Mesendoderm (in vitro differentiated cells): ENCODE results near the gene KATNAL2.
"Not testable (repeated sequence)": the region's sequence is repeated elsewhere in the genome, so short reads cannot be mapped to it uniquely, and the experiment has no call there.

Experiments
- DNase-seq: peaks from one replicate; pipeline ENCODE4 v3.0.0; 2013
- H2AK5ac ChIP-seq: 2 replicates; pipeline ENCODE4 v1.6.1; 2013; ENCODE audit warnings: low read length, inconsistent platforms
- H2BK120ac ChIP-seq: 2 replicates; pipeline ENCODE4 v1.6.1; 2013; ENCODE audit warnings: low read depth, mild to moderate bottlenecking, low read length, moderate library complexity, mixed read lengths
- H2BK15ac ChIP-seq: replicated peaks from 2 replicates; pipeline ENCODE4 v1.6.1; 2013; ENCODE audit warnings: low read depth, mild to moderate bottlenecking, moderate library complexity
- H2BK5ac ChIP-seq: 2 replicates; pipeline ENCODE4 v1.6.1; 2013; ENCODE audit warnings: low read length, inconsistent platforms
- H3K18ac ChIP-seq: 2 replicates; pipeline ENCODE4 v1.6.1; 2013; ENCODE audit warnings: mild to moderate bottlenecking, low read length, mixed read lengths
- H3K23ac ChIP-seq: one replicate; pipeline ENCODE4 v1.6.1; 2013; ENCODE audit warnings: low read length
- H3K27ac ChIP-seq: 2 replicates; pipeline ENCODE4 v1.5.1; 2013; ENCODE audit warnings: low read depth, mild to moderate bottlenecking, inconsistent platforms, low read length, moderate library complexity
- H3K27me3 ChIP-seq: 2 replicates; pipeline ENCODE4 v1.6.1; 2013; ENCODE audit warnings: low read length, control low read depth, mild to moderate bottlenecking, inconsistent platforms; ENCODE audit not compliant: insufficient read depth, poor library complexity
- H3K36me3 ChIP-seq: 2 replicates; pipeline ENCODE4 v1.6.1; 2013; ENCODE audit warnings: low read length, inconsistent platforms; ENCODE audit not compliant: control insufficient read depth, insufficient read depth
- H3K4ac ChIP-seq: one replicate; pipeline ENCODE4 v1.6.1; 2013; ENCODE audit warnings: low read depth, mild to moderate bottlenecking, low read length, moderate library complexity
- H3K4me1 ChIP-seq: 2 replicates; pipeline ENCODE4 v1.6.1; 2013; ENCODE audit warnings: low read depth, low read length, inconsistent platforms; ENCODE audit not compliant: control insufficient read depth
- H3K4me2 ChIP-seq: 2 replicates; pipeline ENCODE4 v1.6.1; 2013; ENCODE audit warnings: low read length
- H3K4me3 ChIP-seq: 2 replicates; pipeline ENCODE4 v1.5.1; 2013; ENCODE audit warnings: mild to moderate bottlenecking, low read length
- H3K56ac ChIP-seq: one replicate; pipeline ENCODE4 v1.6.1; 2013; ENCODE audit warnings: low read length
- H3K79me1 ChIP-seq: 2 replicates; pipeline ENCODE4 v1.6.1; 2013; ENCODE audit warnings: low read length, inconsistent platforms
- H3K79me2 ChIP-seq: 2 replicates; pipeline ENCODE4 v1.6.1; 2013; ENCODE audit warnings: mild to moderate bottlenecking, low read length; ENCODE audit not compliant: control insufficient read depth, insufficient read depth
- H3K9ac ChIP-seq: 2 replicates; pipeline ENCODE4 v1.6.1; 2013; ENCODE audit warnings: low read length, inconsistent platforms
- H4K5ac ChIP-seq: one replicate; pipeline ENCODE4 v1.6.1; 2013; ENCODE audit warnings: low read length
- H4K8ac ChIP-seq: one replicate; pipeline ENCODE4 v1.6.1; 2013; ENCODE audit warnings: low read depth, mild to moderate bottlenecking, control low read depth, low read length, moderate library complexity
- WGBS: extraction: QIAGEN DNeasy Blood & Tissue Kit; methylation state at CpG from one replicate; pipeline ENCODE4 v1.1.7; 2013; ENCODE audit warnings: low lambda C conversion rate, missing lambda C conversion rate; ENCODE audit not compliant: insufficient coverage; ENCODE audit errors: extremely low coverage; 5-methylcytosine and 5-hydroxymethylcytosine counted together

KATNAL2 gene

DNA sequence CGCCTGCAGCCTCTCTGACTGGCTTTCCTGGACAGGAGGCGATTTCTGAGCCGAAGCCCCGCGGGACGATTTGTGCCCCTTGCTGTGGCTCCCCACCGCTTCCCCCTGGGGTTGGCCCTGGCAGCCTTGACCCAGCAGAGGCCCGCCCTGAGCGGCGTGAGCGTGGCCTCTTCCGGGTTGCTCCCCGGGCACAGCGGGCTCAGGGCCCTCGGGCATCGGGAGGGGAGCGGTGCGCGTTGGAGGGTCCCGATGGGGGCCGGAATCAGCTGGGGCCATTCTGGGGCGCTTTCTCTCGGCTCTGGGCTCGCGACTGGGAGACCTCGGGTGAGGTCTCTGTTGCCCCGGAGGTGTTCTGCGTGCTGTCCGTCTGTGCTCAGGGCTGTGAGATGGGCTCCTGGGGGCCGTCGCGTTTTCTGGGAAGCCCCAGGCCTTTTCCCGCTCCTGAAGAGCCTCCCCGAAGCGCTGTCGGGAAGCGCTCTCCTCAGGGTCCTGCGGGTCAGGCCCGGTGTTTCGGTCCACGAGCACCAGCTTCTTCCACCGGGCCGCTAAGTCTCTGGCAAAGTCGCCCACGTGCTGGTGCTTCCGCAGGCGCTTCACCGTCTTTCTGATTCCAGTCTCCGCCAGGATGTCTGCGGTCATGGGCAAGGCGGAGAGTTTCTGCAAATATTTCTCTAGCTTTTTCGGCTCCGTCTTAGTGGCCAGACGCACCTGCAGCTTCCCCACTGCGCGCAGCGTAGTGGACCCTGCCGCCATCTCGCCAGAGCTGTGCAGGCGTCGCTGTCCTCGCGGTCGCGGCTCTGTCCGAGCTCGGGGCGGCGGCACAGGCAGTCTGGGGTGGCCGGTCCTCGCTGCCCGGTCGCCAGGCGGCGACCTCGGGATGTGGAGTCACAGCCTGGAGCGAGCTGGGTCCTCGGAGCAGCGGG lies 46.5 kb downstream of the KATNAL2 start:
- WGBS, result no CpG with 5 or more reads among the region's 79 CpGs
- H3K27me3 ChIP-seq, H4K8ac ChIP-seq, H2BK5ac ChIP-seq, H3K79me1 ChIP-seq, H2BK15ac ChIP-seq, H4K5ac ChIP-seq, H3K4ac ChIP-seq, H2AK5ac ChIP-seq, H3K56ac ChIP-seq, H3K4me3 ChIP-seq, H3K27ac ChIP-seq, H3K9ac ChIP-seq, H2BK120ac ChIP-seq, H3K36me3 ChIP-seq, H3K79me2 ChIP-seq, H3K23ac ChIP-seq, H3K4me1 ChIP-seq, DNase-seq, H3K18ac ChIP-seq, H3K4me2 ChIP-seq: not testable (repeated sequence)

GRCh38 chr18:46964579-46965293 lies 47.3 kb downstream of the KATNAL2 start:
- H3K18ac ChIP-seq, H3K4me2 ChIP-seq, H2AK5ac ChIP-seq, H3K56ac ChIP-seq, H3K4ac ChIP-seq, DNase-seq, H4K5ac ChIP-seq, H3K9ac ChIP-seq, H3K27me3 ChIP-seq, H3K79me2 ChIP-seq, H3K36me3 ChIP-seq, H2BK120ac ChIP-seq, H3K4me3 ChIP-seq, H2BK15ac ChIP-seq, H2BK5ac ChIP-seq, H4K8ac ChIP-seq, H3K79me1 ChIP-seq, H3K23ac ChIP-seq, H3K4me1 ChIP-seq, H3K27ac ChIP-seq: not testable (repeated sequence)
- WGBS, result no CpG with 5 or more reads among the region's 31 CpGs

GRCh38 chr18:46966266-46966665 lies 48.9 kb downstream of the KATNAL2 start:
- not testable (repeated sequence) for H3K27me3 ChIP-seq, H3K4me2 ChIP-seq, H4K5ac ChIP-seq, H2AK5ac ChIP-seq, H3K79me2 ChIP-seq, H2BK120ac ChIP-seq, H3K4me1 ChIP-seq, H3K4ac ChIP-seq, H3K36me3 ChIP-seq, H3K56ac ChIP-seq, H3K4me3 ChIP-seq, H3K27ac ChIP-seq, H4K8ac ChIP-seq, H3K18ac ChIP-seq, H2BK5ac ChIP-seq, H3K9ac ChIP-seq, H3K23ac ChIP-seq, DNase-seq, H3K79me1 ChIP-seq, H2BK15ac ChIP-seq
- no CpG with 5 or more reads among the region's 10 CpGs for WGBS

GRCh38 chr18:46969551-46969950 lies 52.1 kb downstream of the KATNAL2 start:
- H2BK5ac ChIP-seq, H3K4ac ChIP-seq, H3K79me1 ChIP-seq, H4K5ac ChIP-seq, H2BK15ac ChIP-seq, H3K79me2 ChIP-seq, H2AK5ac ChIP-seq, H3K9ac ChIP-seq, H3K36me3 ChIP-seq, H3K4me1 ChIP-seq, H3K18ac ChIP-seq, H3K4me3 ChIP-seq, DNase-seq, H3K27ac ChIP-seq, H3K27me3 ChIP-seq, H3K56ac ChIP-seq, H2BK120ac ChIP-seq, H4K8ac ChIP-seq, H3K23ac ChIP-seq, H3K4me2 ChIP-seq: not testable (repeated sequence)
- no CpG with 5 or more reads among the region's 32 CpGs for WGBS

DNA sequence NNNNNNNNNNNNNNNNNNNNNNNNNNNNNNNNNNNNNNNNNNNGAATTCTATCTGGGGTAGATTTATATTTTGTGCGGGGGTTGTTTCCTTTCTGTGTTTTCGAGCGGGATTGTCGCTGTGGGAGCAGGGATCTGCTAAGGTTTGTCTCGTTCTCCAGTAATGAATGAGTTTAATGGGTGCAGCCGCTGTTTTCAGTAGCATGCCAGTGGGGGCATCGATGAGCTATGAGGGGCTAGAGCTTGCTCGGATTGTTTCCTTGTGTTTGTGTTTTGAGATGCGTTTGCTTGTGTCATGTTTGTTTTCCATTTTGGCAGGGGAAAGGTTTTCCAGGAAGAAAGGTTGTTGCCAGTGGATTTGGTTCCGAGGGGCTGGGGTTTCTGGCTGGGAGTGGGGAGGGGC lies 102.5 kb downstream of the KATNAL2 start:
- H3K27me3 ChIP-seq, H3K4ac ChIP-seq, H3K23ac ChIP-seq, DNase-seq, H3K36me3 ChIP-seq, H3K18ac ChIP-seq, H3K4me3 ChIP-seq, H3K79me2 ChIP-seq, H3K79me1 ChIP-seq, H2BK5ac ChIP-seq, H2BK120ac ChIP-seq, H3K27ac ChIP-seq, H4K5ac ChIP-seq, H2BK15ac ChIP-seq, H3K4me1 ChIP-seq, H2AK5ac ChIP-seq, H3K56ac ChIP-seq, H3K9ac ChIP-seq, H3K4me2 ChIP-seq, H4K8ac ChIP-seq: not testable (repeated sequence)
- WGBS, result no CpG with 5 or more reads among the region's 10 CpGs
